PC-9 (cell line): ENCODE results near the gene MACROD2.

ENCODE experiments used
- CTCF ChIP-seq: fragments of 200-600 bp; sonication (generic); conservative IDR thresholded peaks from 2 replicates; pipeline ENCODE4 v1.6.1; 2017; ENCODE audit warnings: mixed run types, antibody characterized with exemption, mild to moderate bottlenecking, moderate library complexity
- EZH2 ChIP-seq: fragments of 200-600 bp; sonication (generic); IDR thresholded peaks from 2 replicates; pipeline ENCODE4 v1.8.0; 2017; ENCODE audit warnings: antibody characterized with exemption, low read depth

GRCh38 chr20:15068486-15068885 lies 1073.2 kb downstream of the MACROD2 start:
- no peak for TF ChIP-seq CTCF
- no peak for TF ChIP-seq EZH2
